Astrocyte (in vitro differentiated cells and primary cell): Measurements from ENCODE around the gene GPBAR1. TPM values are rescaled to one million over a fixed set of nuclear protein-coding genes. Genes with fewer than 3 reads are reported as not detected.

Experiments used
- DNase-seq: peaks from one replicate; pipeline ENCODE4 v3.0.0-alpha.2; 2010; ENCODE audit warnings: low read depth
- FAIRE-seq: peaks from 2 replicates; lab custom pipeline; 2011; peaks lifted over from hg19 to GRCh38; lab: Jason Lieb, UNC
- H2AFZ ChIP-seq: 2 replicates; pipeline ENCODE4 v1.6.0; 2012; ENCODE audit warnings: low read depth, low read length, inconsistent platforms
- H3K27ac ChIP-seq: 2 replicates; pipeline ENCODE4 v1.5.1; 2011; ENCODE audit warnings: low read depth, low read length, inconsistent platforms
- H3K27me3 ChIP-seq: 2 replicates; pipeline ENCODE4 v1.6.0; 2011; ENCODE audit warnings: low read length, inconsistent platforms; ENCODE audit not compliant: insufficient read depth
- H3K36me3 ChIP-seq: 2 replicates; pipeline ENCODE4 v1.5.1; 2011; ENCODE audit warnings: low read length, inconsistent platforms; ENCODE audit not compliant: insufficient read depth
- H3K4me1 ChIP-seq: 2 replicates; pipeline ENCODE4 v1.5.1; 2011; ENCODE audit warnings: low read length, inconsistent platforms; ENCODE audit not compliant: insufficient read depth
- H3K4me2 ChIP-seq: 2 replicates; pipeline ENCODE4 v1.6.0; 2012; ENCODE audit warnings: low read length, inconsistent platforms
- H3K4me3 ChIP-seq: 2 replicates; pipeline ENCODE4 v1.5.1; 2011; ENCODE audit warnings: low read depth, mild to moderate bottlenecking, low read length, inconsistent platforms; ENCODE audit not compliant: insufficient read depth
- H3K79me2 ChIP-seq: 2 replicates; pipeline ENCODE4 v1.6.0; 2012; ENCODE audit warnings: mild to moderate bottlenecking, low read length, inconsistent platforms; ENCODE audit not compliant: insufficient read depth
- H3K9ac ChIP-seq: 2 replicates; pipeline ENCODE4 v1.6.0; 2012; ENCODE audit warnings: mild to moderate bottlenecking, low read length, inconsistent platforms
- H3K9me3 ChIP-seq: 2 replicates; pipeline ENCODE4 v1.5.1; 2012; ENCODE audit warnings: low read depth, mild to moderate bottlenecking, low read length, inconsistent platforms; ENCODE audit not compliant: insufficient read depth
- H4K20me1 ChIP-seq: 2 replicates; pipeline ENCODE4 v1.6.0; 2012; ENCODE audit warnings: low read length, inconsistent platforms; ENCODE audit not compliant: insufficient read depth
- H3K27ac Mint-ChIP-seq: one replicate; pipeline ENCODE4 v1.8.0; 2021; ENCODE audit warnings: mild to moderate bottlenecking, mixed read lengths; ENCODE audit not compliant: unreplicated experiment
- H3K27me3 Mint-ChIP-seq: one replicate; pipeline ENCODE4 v1.8.0; 2021; ENCODE audit warnings: low read depth, mixed read lengths; ENCODE audit not compliant: unreplicated experiment
- H3K36me3 Mint-ChIP-seq: one replicate; pipeline ENCODE4 v1.8.0; 2021; ENCODE audit warnings: low read depth, mixed read lengths; ENCODE audit not compliant: unreplicated experiment
- H3K4me1 Mint-ChIP-seq: one replicate; pipeline ENCODE4 v1.8.0; 2021; ENCODE audit warnings: low read depth, mixed read lengths; ENCODE audit not compliant: unreplicated experiment
- H3K4me3 Mint-ChIP-seq: one replicate; pipeline ENCODE4 v1.8.0; 2021; ENCODE audit warnings: mild to moderate bottlenecking, moderate library complexity, mixed read lengths; ENCODE audit not compliant: unreplicated experiment
- H3K9me3 Mint-ChIP-seq: one replicate; pipeline ENCODE4 v1.8.0; 2021; ENCODE audit warnings: mild to moderate bottlenecking, mixed read lengths; ENCODE audit not compliant: unreplicated experiment
- EZH2 ChIP-seq: IDR thresholded peaks from 2 replicates; pipeline ENCODE4 v1.6.1; 2012; ENCODE audit warnings: mild to moderate bottlenecking, low read length, inconsistent platforms; ENCODE audit not compliant: insufficient read depth
- total RNA-seq: library from RNA; stranded (reverse); gene quantifications from 2 replicates; pipeline ENCODE4 v1.2.1, GENCODE V29; 2021
- TF ChIP-seq, protein P1 (sequence below): IDR thresholded peaks from 2 replicates; pipeline ENCODE4 v1.5.1; 2011; ENCODE audit warnings: low read depth, mild to moderate bottlenecking, inconsistent platforms, low read length, moderate library complexity; ENCODE audit not compliant: insufficient read depth

The GPBAR1 gene
- total RNA-seq, 1 donor from 2014 or later, result 0.70 TPM

DNA sequence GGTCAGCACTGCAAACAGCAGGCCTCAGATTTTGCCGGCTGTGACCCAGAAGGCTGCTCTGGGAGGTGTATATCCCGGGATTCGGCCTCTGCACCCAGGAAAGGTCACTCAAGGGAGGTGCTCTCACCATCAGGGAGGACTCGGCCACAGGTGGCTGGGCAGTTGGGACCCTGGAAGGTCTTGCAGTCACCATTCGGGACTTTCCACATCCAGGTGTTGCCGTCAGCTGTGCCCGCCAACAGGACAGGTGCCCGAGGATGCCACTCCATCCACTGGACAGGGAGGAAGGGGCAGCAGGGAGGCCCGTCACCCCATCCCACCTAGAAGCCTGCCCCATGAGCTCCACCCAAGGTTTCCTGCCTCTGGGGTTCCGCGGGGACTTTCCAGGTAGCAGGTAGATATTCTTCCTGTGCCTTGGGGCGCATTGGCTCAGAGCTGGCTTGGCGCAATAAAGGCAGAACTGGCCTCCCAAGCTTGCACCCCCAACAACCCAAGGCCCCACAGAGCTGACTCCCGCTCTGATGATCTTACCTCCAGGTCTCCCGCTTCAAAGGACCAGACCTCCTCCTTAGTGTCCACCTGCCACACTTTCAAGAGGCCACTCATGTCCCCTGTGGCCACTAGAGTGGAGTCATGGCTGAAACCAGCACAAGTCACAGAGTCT, 5.6 kb downstream of the GPBAR1 start:
- H3K27ac Mint-ChIP-seq, result no peak overlapping the region
- H3K36me3 Mint-ChIP-seq, result peaks cover 24% of the 10 kb centered on the region
- Histone ChIP-seq H3K27me3 (no peaks in the 10 kb centered on the region), H2AFZ (no peak overlapping the region), H3K4me2 (no peak overlapping the region), H3K79me2 (peaks cover 30% of the 10 kb centered on the region), H3K9ac (no peak overlapping the region), H3K27ac (no peak overlapping the region), H3K4me1 (peaks cover 10% of the 10 kb centered on the region), H3K36me3 (peaks cover 21% of the 10 kb centered on the region), H3K4me3 (no peak overlapping the region), H4K20me1 (peaks cover 40% of the 10 kb centered on the region), H3K9me3 (no peaks in the 10 kb centered on the region)
- DNase-seq (no peak), FAIRE-seq (no peak)
- TF ChIP-seq, protein P1, sequence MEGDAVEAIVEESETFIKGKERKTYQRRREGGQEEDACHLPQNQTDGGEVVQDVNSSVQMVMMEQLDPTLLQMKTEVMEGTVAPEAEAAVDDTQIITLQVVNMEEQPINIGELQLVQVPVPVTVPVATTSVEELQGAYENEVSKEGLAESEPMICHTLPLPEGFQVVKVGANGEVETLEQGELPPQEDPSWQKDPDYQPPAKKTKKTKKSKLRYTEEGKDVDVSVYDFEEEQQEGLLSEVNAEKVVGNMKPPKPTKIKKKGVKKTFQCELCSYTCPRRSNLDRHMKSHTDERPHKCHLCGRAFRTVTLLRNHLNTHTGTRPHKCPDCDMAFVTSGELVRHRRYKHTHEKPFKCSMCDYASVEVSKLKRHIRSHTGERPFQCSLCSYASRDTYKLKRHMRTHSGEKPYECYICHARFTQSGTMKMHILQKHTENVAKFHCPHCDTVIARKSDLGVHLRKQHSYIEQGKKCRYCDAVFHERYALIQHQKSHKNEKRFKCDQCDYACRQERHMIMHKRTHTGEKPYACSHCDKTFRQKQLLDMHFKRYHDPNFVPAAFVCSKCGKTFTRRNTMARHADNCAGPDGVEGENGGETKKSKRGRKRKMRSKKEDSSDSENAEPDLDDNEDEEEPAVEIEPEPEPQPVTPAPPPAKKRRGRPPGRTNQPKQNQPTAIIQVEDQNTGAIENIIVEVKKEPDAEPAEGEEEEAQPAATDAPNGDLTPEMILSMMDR, result no peak
- no peak for TF ChIP-seq EZH2
- no peaks in the 10 kb centered on the region for H3K27me3 Mint-ChIP-seq
- H3K4me3 Mint-ChIP-seq, result peak overlapping the region; percentile 20
- H3K9me3 Mint-ChIP-seq, result no peaks in the 10 kb centered on the region
- peaks cover 9% of the 10 kb centered on the region for H3K4me1 Mint-ChIP-seq

GRCh38 chr2:218267259-218267658, 6.4 kb downstream of the GPBAR1 start:
- H3K36me3 ChIP-seq, result peaks cover 21% of the 10 kb centered on the region
- Mint-ChIP-seq H3K4me1 (peaks cover 9% of the 10 kb centered on the region), H3K9me3 (no peaks in the 10 kb centered on the region), H3K4me3 (peak overlapping the region; percentile 67), H3K36me3 (peaks cover 24% of the 10 kb centered on the region), H3K27me3 (no peaks in the 10 kb centered on the region), H3K27ac (no peak overlapping the region)
- peaks cover 36% of the 10 kb centered on the region for H4K20me1 ChIP-seq
- H3K79me2 ChIP-seq, result peaks cover 35% of the 10 kb centered on the region
- no peak overlapping the region for H3K27ac ChIP-seq
- no peaks in the 10 kb centered on the region for H3K27me3 ChIP-seq
- H3K9ac ChIP-seq, result no peak overlapping the region
- peaks cover 12% of the 10 kb centered on the region for H3K4me1 ChIP-seq
- H3K4me3 ChIP-seq, result no peak overlapping the region
- no peak for DNase-seq
- no peak for TF ChIP-seq EZH2
- TF ChIP-seq, protein P1, result no peak
- no peaks in the 10 kb centered on the region for H3K9me3 ChIP-seq
- no peak overlapping the region for H2AFZ ChIP-seq
- H3K4me2 ChIP-seq, result no peak overlapping the region
- FAIRE-seq, result no peak
